ENCODE results near the gene DHCR24. TPM values are rescaled to one million over a fixed set of nuclear protein-coding genes. Genes with fewer than 3 reads are reported as not detected.

Gene DHCR24
- polyA plus RNA-seq, 1 experiment = 60.5 TPM

DNA sequence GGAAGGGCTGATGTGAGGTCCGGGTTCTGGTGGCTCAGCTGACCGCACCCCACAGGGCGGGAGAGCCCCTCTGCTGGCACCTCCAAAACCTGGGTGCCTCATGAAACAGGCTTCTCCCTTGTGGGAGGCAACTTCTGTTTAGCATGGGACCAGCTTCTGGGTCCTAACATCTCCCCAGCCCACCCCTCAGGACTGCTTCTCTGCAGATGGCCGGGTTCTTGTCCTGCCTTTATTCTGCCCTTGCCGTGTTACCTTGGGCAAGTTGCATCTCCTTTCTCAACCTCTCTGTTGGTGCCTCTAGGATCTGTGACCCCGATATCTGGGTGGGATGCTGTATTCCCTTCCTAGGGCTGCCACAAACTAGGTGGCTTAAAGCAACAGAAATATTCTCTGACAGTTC lies 70.9 kb downstream of the DHCR24 start:
- POLR2A ChIA-PET = no interaction called here
- DNase-seq (ENCODE audit: low read depth, low spot score) = no peak
- CTCF ChIA-PET = no interaction called here
- H3K9me3 ChIP-seq (ENCODE audit: control insufficient read depth, insufficient read depth, low read length) = no peaks in the 10 kb centered on the region; the same call in 1 of the 2 replicates
- TF ChIP-seq, protein P1, sequence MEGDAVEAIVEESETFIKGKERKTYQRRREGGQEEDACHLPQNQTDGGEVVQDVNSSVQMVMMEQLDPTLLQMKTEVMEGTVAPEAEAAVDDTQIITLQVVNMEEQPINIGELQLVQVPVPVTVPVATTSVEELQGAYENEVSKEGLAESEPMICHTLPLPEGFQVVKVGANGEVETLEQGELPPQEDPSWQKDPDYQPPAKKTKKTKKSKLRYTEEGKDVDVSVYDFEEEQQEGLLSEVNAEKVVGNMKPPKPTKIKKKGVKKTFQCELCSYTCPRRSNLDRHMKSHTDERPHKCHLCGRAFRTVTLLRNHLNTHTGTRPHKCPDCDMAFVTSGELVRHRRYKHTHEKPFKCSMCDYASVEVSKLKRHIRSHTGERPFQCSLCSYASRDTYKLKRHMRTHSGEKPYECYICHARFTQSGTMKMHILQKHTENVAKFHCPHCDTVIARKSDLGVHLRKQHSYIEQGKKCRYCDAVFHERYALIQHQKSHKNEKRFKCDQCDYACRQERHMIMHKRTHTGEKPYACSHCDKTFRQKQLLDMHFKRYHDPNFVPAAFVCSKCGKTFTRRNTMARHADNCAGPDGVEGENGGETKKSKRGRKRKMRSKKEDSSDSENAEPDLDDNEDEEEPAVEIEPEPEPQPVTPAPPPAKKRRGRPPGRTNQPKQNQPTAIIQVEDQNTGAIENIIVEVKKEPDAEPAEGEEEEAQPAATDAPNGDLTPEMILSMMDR (IDR thresholded peaks at IDR 0.05; ENCODE audit: low read depth, low read length) = no peak
- no peak overlapping the region for H3K4me3 ChIP-seq (ENCODE audit: low read depth, low read length)
- peaks cover 41% of the 10 kb centered on the region for H3K27me3 ChIP-seq (ENCODE audit: control insufficient read depth, insufficient read depth, low read length)
- no peak overlapping the region for H3K27ac ChIP-seq (ENCODE audit: low read depth, low read length)

DNA sequence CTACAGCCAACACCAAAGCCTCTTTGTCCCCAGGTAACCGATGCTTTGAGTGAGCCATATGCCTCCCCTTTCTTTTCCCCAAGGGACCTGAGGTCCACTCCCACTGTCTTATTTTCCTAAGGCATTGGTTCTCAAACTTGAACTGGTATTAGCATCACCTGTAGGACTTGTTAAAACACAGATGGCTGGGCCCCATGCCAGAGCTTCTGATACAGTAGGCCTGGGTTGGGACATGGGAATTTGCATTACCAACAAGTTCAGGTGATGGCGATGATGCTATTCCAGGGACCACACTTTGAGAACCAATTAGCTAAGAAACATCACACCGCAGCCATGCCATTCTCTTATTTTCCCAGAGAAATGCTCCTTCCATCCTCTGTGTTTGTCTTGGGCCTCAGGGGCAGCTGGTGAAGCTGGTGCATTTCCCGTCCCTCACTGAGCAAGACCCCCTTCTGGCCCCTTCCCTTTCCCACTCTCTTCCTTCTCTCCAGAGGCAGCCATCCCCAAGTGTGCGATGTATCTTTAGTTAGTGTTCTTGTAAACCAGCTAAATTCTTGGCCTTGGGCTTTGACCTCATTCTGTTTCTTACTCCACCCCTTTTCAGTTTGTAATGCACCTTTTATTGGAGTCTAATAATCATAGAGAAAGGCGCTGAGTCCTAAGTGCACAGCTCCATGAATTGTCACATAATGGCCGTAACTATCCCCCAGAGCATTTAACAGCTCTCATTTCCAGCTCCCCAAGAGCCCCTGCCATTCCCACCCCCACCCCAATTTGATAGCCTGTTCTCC lies 71.7 kb downstream of the DHCR24 start:
- Histone ChIP-seq H3K27ac (ENCODE audit: low read depth, low read length) (no peak overlapping the region), H3K27me3 (ENCODE audit: control insufficient read depth, insufficient read depth, low read length) (peaks cover 36% of the 10 kb centered on the region), H3K9me3 (ENCODE audit: control insufficient read depth, insufficient read depth, low read length) (no peaks in the 10 kb centered on the region; the same call in 1 of the 2 replicates), H3K4me3 (ENCODE audit: low read depth, low read length) (no peak overlapping the region)
- ChIA-PET POLR2A (no interaction called here), CTCF (interaction anchor here (1.0 kb wide), 1 partner anchor 207 kb away, joined by 3 read pairs; no protein-coding TSS in a partner anchor)
- TF ChIP-seq, protein P1 (IDR thresholded peaks at IDR 0.05; ENCODE audit: low read depth, low read length) = no peak
- no peak for DNase-seq (ENCODE audit: low read depth, low spot score)

DNA sequence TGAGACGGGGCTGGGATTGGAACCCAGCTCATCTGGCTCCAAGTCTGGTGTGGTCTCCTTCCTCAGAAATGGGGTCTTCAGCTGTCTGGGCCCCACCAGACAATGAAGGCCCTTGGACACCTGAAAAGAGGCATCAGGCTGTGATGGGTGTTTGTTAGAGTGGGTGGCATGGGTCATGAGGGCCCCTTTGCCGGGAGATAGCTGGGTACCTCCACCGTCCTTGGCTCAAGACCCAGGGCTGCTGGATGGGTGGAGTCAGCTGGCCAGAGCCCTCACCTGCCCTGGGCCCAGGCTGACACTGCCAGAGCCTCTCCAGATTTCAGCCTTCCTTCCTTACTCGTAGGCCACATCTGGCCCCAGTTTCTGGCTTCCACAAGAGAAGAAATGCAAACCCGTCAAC lies 72.4 kb downstream of the DHCR24 start:
- CTCF ChIA-PET = interaction anchor here (1.0 to 1.9 kb wide), 2 partner anchors 208 to 315 kb away, joined by 3 to 5 read pairs; no protein-coding TSS in a partner anchor
- POLR2A ChIA-PET = no interaction called here
- H3K27ac ChIP-seq (ENCODE audit: low read depth, low read length) = no peak overlapping the region
- H3K27me3 ChIP-seq (ENCODE audit: control insufficient read depth, insufficient read depth, low read length) = peaks cover 36% of the 10 kb centered on the region
- no peaks in the 10 kb centered on the region; the same call in 1 of the 2 replicates for H3K9me3 ChIP-seq (ENCODE audit: control insufficient read depth, insufficient read depth, low read length)
- TF ChIP-seq, protein P1 (IDR thresholded peaks at IDR 0.05; ENCODE audit: low read depth, low read length) = no peak
- DNase-seq (ENCODE audit: low read depth, low spot score) = no peak
- no peak overlapping the region for H3K4me3 ChIP-seq (ENCODE audit: low read depth, low read length)

DNA sequence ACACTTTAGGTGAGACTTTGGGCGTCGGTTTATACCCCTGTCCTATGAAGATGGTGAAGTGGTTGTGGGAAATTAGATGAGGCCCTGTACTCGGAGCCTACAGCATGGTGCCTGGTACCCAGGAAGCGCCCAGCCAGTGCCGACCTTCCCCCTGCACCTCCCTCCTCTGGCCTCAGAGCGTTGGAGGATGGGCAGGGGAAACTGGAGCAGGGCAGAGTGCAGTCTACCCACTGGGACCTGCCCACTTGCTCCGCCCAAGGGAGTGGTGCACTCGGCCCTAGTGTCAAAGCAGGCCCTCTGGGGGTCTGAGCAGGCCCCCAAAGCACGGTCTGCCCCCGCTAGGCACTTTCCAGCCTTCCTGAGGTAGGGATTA lies 72.9 kb downstream of the DHCR24 start:
- TF ChIP-seq, protein P1 (IDR thresholded peaks at IDR 0.05; ENCODE audit: low read depth, low read length) = no peak
- ChIA-PET POLR2A (no interaction called here), CTCF (interaction anchor here (0.8 to 1.9 kb wide), 3 partner anchors 131 to 315 kb away, joined by 3 to 5 read pairs (median 5); no protein-coding TSS in a partner anchor)
- no peak overlapping the region for H3K4me3 ChIP-seq (ENCODE audit: low read depth, low read length)
- DNase-seq (ENCODE audit: low read depth, low spot score) = no peak
- H3K27me3 ChIP-seq (ENCODE audit: control insufficient read depth, insufficient read depth, low read length) = peaks cover 36% of the 10 kb centered on the region
- no peak overlapping the region for H3K27ac ChIP-seq (ENCODE audit: low read depth, low read length)
- no peaks in the 10 kb centered on the region; the same call in 1 of the 2 replicates for H3K9me3 ChIP-seq (ENCODE audit: control insufficient read depth, insufficient read depth, low read length)

DNA sequence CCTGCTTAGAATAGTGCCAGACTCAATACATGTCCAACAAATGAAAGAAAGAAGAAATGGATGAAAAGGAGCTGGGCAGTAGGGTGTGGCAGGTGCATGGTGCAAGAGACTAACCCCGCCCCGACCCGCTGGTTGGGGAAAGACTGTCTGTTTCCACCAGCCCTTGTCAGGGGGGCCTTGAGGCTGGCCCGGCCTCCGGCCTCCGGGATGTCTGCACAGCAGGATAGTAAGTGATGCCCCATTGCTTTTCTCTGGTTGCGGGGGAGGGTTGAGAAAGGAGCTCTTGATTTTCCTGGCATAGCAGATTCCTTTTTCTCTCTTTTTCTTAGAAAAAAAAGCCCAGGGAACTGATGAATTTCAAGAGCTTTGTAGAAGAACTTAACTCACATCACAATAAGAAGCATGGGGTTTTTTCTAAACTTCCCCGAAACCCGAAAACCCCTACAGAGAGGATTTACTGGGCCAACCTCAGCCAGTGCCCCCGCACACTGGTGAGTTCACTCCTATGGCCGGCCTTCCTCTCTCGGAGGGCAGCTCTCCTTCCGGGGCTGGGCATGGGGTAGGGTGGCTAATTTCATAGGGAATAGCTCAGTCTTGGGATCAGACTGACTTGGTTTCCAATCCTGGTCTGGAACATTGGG lies 73.4 kb downstream of the DHCR24 start:
- ChIA-PET POLR2A (no interaction called here), CTCF (interaction anchor here (0.7 to 1.9 kb wide), 4 partner anchors 131 to 1098 kb away, joined by 3 to 5 read pairs (median 4); no protein-coding TSS in a partner anchor)
- no peaks in the 10 kb centered on the region; the same call in 1 of the 2 replicates for H3K9me3 ChIP-seq (ENCODE audit: control insufficient read depth, insufficient read depth, low read length)
- H3K27ac ChIP-seq (ENCODE audit: low read depth, low read length) = no peak overlapping the region
- no peak for DNase-seq (ENCODE audit: low read depth, low spot score)
- H3K27me3 ChIP-seq (ENCODE audit: control insufficient read depth, insufficient read depth, low read length) = peaks cover 36% of the 10 kb centered on the region
- no peak overlapping the region for H3K4me3 ChIP-seq (ENCODE audit: low read depth, low read length)
- TF ChIP-seq, protein P1 (IDR thresholded peaks at IDR 0.05; ENCODE audit: low read depth, low read length) = no peak

Measured in AG04450 (cell line).